H9 (cell line): Measurements from ENCODE around the gene HSFX4. TPM values are rescaled to one million over a fixed set of nuclear protein-coding genes. Genes with fewer than 3 reads are reported as not detected.

Experiments used
- DNase-seq: peaks from one replicate; pipeline ENCODE4 v3.0.0-alpha.2; 2017
- H2AFZ ChIP-seq: one replicate; pipeline ENCODE4 v1.6.1; 2013; ENCODE audit warnings: mild to moderate bottlenecking, low read length, control low read depth, moderate library complexity
- H2AK5ac ChIP-seq: 2 replicates; pipeline ENCODE4 v1.6.1; 2013; ENCODE audit warnings: low read length, control low read depth, mixed read lengths; ENCODE audit not compliant: insufficient read length
- H2BK120ac ChIP-seq: one replicate; pipeline ENCODE4 v1.6.1; 2013; ENCODE audit warnings: low read depth, mild to moderate bottlenecking, low read length, control low read depth, inconsistent platforms; ENCODE audit not compliant: poor library complexity, severe bottlenecking
- H2BK12ac ChIP-seq: 2 replicates; pipeline ENCODE4 v1.6.1; 2013; ENCODE audit warnings: low read length, control low read depth, mixed read lengths, low read depth; ENCODE audit not compliant: insufficient read length
- H2BK15ac ChIP-seq: 2 replicates; pipeline ENCODE4 v1.6.1; 2013; ENCODE audit warnings: low read depth, low read length, control low read depth
- H2BK20ac ChIP-seq: one replicate; pipeline ENCODE4 v1.6.1; 2013; ENCODE audit warnings: low read depth, mild to moderate bottlenecking, low read length, control low read depth, inconsistent platforms; ENCODE audit not compliant: poor library complexity, severe bottlenecking
- H2BK5ac ChIP-seq: 2 replicates; pipeline ENCODE4 v1.6.1; 2013; ENCODE audit warnings: low read length, control low read depth, mixed read lengths; ENCODE audit not compliant: insufficient read length
- H3K14ac ChIP-seq: 2 replicates; pipeline ENCODE4 v1.6.1; 2013; ENCODE audit warnings: low read length, control low read depth; ENCODE audit not compliant: insufficient read depth
- H3K18ac ChIP-seq: 2 replicates; pipeline ENCODE4 v1.6.1; 2013; ENCODE audit warnings: low read depth, mild to moderate bottlenecking, mixed read lengths, low read length, control low read depth; ENCODE audit not compliant: insufficient read length
- H3K23ac ChIP-seq: 2 replicates; pipeline ENCODE4 v1.6.1; 2013; ENCODE audit warnings: low read length, control low read depth, mixed read lengths, low read depth; ENCODE audit not compliant: insufficient read length
- H3K23me2 ChIP-seq: 2 replicates; pipeline ENCODE4 v1.6.1; 2013; ENCODE audit warnings: low read depth, mild to moderate bottlenecking, mixed read lengths, low read length, control low read depth; ENCODE audit not compliant: insufficient read length, poor library complexity, severe bottlenecking
- H3K27ac ChIP-seq: 2 replicates; pipeline ENCODE4 v1.5.1; 2013; ENCODE audit warnings: low read length, control low read depth, mixed read lengths, low read depth; ENCODE audit not compliant: insufficient read length
- H3K27me3 ChIP-seq: 2 replicates; pipeline ENCODE4 v1.6.1; 2013; ENCODE audit warnings: low read length, control low read depth, inconsistent platforms; ENCODE audit not compliant: insufficient read depth
- H3K4ac ChIP-seq: 2 replicates; pipeline ENCODE4 v1.6.1; 2013; ENCODE audit warnings: low read depth, mild to moderate bottlenecking, control low read depth, inconsistent platforms, low read length, moderate library complexity
- H3K4me1 ChIP-seq: 2 replicates; pipeline ENCODE4 v1.6.1; 2013; ENCODE audit warnings: low read length, control low read depth, inconsistent platforms; ENCODE audit not compliant: insufficient read depth
- H3K4me2 ChIP-seq: 2 replicates; pipeline ENCODE4 v1.6.1; 2013; ENCODE audit warnings: low read length, control low read depth, mixed read lengths; ENCODE audit not compliant: insufficient read length, insufficient read depth
- H3K56ac ChIP-seq: 2 replicates; pipeline ENCODE4 v1.6.1; 2013; ENCODE audit warnings: low read depth, mild to moderate bottlenecking, mixed read lengths, low read length, control low read depth; ENCODE audit not compliant: insufficient read length
- H3K79me1 ChIP-seq: 2 replicates; pipeline ENCODE4 v1.6.1; 2013; ENCODE audit warnings: low read depth, mild to moderate bottlenecking, moderate library complexity, low read length, control low read depth, inconsistent platforms; ENCODE audit not compliant: insufficient read depth, poor library complexity, severe bottlenecking
- H3K79me2 ChIP-seq: 2 replicates; pipeline ENCODE4 v1.6.1; 2013; ENCODE audit warnings: low read length, control low read depth, inconsistent platforms; ENCODE audit not compliant: insufficient read depth
- H3K9ac ChIP-seq: 2 replicates; pipeline ENCODE4 v1.6.1; 2013; ENCODE audit warnings: low read length, control low read depth, mixed read lengths; ENCODE audit not compliant: insufficient read length; ENCODE audit errors: extremely low read depth
- H3K9me3 ChIP-seq: one replicate; pipeline ENCODE4 v1.6.1; 2013; ENCODE audit warnings: low read depth, low read length, inconsistent platforms; ENCODE audit not compliant: control insufficient read depth
- H3T11ph ChIP-seq: one replicate; pipeline ENCODE4 v1.6.1; 2013; ENCODE audit warnings: mild to moderate bottlenecking, low read length, control low read depth, inconsistent platforms
- H4K20me1 ChIP-seq: one replicate; pipeline ENCODE4 v1.6.1; 2013; ENCODE audit not compliant: control insufficient read depth, insufficient read length, insufficient read depth
- H4K5ac ChIP-seq: 2 replicates; pipeline ENCODE4 v1.6.1; 2013; ENCODE audit warnings: low read depth, mild to moderate bottlenecking, mixed read lengths, low read length, control low read depth; ENCODE audit not compliant: insufficient read length
- H4K8ac ChIP-seq: replicated peaks from 2 replicates; pipeline ENCODE4 v1.6.1; 2013; ENCODE audit warnings: low read length, control low read depth, mixed read lengths, low read depth; ENCODE audit not compliant: insufficient read length
- H4K91ac ChIP-seq: 2 replicates; pipeline ENCODE4 v1.6.1; 2013; ENCODE audit warnings: low read depth, mild to moderate bottlenecking, moderate library complexity, mixed read lengths, low read length, control low read depth; ENCODE audit not compliant: insufficient read length
- H3K27ac Mint-ChIP-seq, 3 experiments: 2 replicates in 2 of 3; 3 replicates in 1 of 3; pipeline ENCODE4 v1.8.0; 2020 to 2021; ENCODE audit warnings: mixed read lengths in 3 of 3, mild to moderate bottlenecking in 1 of 3, moderate library complexity in 1 of 3
- H3K27me3 Mint-ChIP-seq: 2 replicates; pipeline ENCODE4 v1.8.0; 2021; ENCODE audit warnings: low read depth, mild to moderate bottlenecking, moderate library complexity, mixed read lengths
- H3K36me3 Mint-ChIP-seq, 3 experiments: 2 replicates in 2 of 3; 3 replicates in 1 of 3; pipeline ENCODE4 v1.8.0; 2020 to 2021; ENCODE audit warnings: low read depth in 3 of 3, mixed read lengths in 3 of 3; ENCODE audit not compliant: insufficient read depth in 1 of 3
- H3K4me1 Mint-ChIP-seq, 2 experiments: 2 replicates each; pipeline ENCODE4 v1.8.0; 2020; ENCODE audit warnings: mixed read lengths in 2 of 2
- H3K4me3 Mint-ChIP-seq, 2 experiments: 2 replicates in 1 of 2; 3 replicates in 1 of 2; pipeline ENCODE4 v1.8.0; 2020 to 2021; ENCODE audit warnings: mild to moderate bottlenecking in 2 of 2, mixed read lengths in 2 of 2, moderate library complexity in 1 of 2
- H3K9me3 Mint-ChIP-seq, 2 experiments: 2 replicates in 1 of 2; 3 replicates in 1 of 2; pipeline ENCODE4 v1.8.0; 2020; ENCODE audit warnings: mild to moderate bottlenecking in 2 of 2, mixed read lengths in 2 of 2, moderate library complexity in 1 of 2
- total RNA-seq: library from RNA; stranded (reverse); gene quantifications from 2 replicates; pipeline ENCODE4 v1.2.1, GENCODE V29; 2021
- TF ChIP-seq, protein P1 (sequence below): fragments of 200-600 bp; sonication (generic); conservative IDR thresholded peaks from 3 replicates; pipeline ENCODE4 v1.8.0; 2021; ENCODE audit warnings: antibody characterized with exemption, mild to moderate bottlenecking

Gene HSFX4
- total RNA-seq, 1 experiment from 2014 or later, result not detected

DNA sequence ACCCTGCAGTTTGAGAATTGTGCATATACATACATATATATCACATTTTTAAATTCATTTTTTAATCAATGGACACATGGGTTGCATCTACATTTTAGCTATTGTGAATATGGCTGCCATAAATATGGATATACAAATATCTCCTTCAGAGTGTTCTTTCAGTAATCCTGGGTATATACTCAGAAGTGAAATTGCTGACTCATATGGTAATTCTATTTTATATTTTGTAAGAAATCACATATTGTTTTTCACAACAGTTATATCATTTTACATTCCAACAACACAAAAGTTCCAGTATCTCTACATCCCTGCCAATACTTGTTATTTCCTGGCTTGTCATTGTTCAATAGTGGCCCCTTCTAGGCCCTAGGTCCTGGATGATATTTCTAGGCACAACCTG, 20.6 kb upstream of the HSFX4 start:
- TF ChIP-seq, protein P1, sequence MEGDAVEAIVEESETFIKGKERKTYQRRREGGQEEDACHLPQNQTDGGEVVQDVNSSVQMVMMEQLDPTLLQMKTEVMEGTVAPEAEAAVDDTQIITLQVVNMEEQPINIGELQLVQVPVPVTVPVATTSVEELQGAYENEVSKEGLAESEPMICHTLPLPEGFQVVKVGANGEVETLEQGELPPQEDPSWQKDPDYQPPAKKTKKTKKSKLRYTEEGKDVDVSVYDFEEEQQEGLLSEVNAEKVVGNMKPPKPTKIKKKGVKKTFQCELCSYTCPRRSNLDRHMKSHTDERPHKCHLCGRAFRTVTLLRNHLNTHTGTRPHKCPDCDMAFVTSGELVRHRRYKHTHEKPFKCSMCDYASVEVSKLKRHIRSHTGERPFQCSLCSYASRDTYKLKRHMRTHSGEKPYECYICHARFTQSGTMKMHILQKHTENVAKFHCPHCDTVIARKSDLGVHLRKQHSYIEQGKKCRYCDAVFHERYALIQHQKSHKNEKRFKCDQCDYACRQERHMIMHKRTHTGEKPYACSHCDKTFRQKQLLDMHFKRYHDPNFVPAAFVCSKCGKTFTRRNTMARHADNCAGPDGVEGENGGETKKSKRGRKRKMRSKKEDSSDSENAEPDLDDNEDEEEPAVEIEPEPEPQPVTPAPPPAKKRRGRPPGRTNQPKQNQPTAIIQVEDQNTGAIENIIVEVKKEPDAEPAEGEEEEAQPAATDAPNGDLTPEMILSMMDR, result no peak
- H3K9ac ChIP-seq, result no peak overlapping the region
- DNase-seq, result no peak

More for the DNA sequence above, 20.6 kb upstream of the HSFX4 start:
- Histone ChIP-seq H3K27me3 (no peaks in the 10 kb centered on the region), H2AFZ (no peak overlapping the region), H3K9me3 (peaks cover 27% of the 10 kb centered on the region), H2BK12ac (no peak overlapping the region), H4K5ac (no peak overlapping the region), H3K4me2 (no peak overlapping the region), H2BK15ac (no peak overlapping the region), H2BK5ac (no peak overlapping the region), H3K27ac (no peak overlapping the region), H2BK120ac (no peak overlapping the region), H3K14ac (no peak overlapping the region), H3K4ac (no peak overlapping the region), H3K56ac (no peak overlapping the region), H3K79me1 (no peaks in the 10 kb centered on the region), H4K20me1 (no peaks in the 10 kb centered on the region), H3K23ac (no peak overlapping the region), H2AK5ac (no peak overlapping the region), H3K23me2 (no peaks in the 10 kb centered on the region), H3K4me1 (no peaks in the 10 kb centered on the region; the same call in 1 of the 2 replicates), H4K8ac (no peak overlapping the region), H3K79me2 (no peaks in the 10 kb centered on the region), H3T11ph (no peak overlapping the region), H3K18ac (no peak overlapping the region), H2BK20ac (no peak overlapping the region), H4K91ac (no peak overlapping the region)
- peaks cover 1% of the 10 kb centered on the region; the same call in 1 of the 2 replicates for H3K27me3 Mint-ChIP-seq
- peaks cover 8% of the 10 kb centered on the region in 2 experiments for H3K4me1 Mint-ChIP-seq
- H3K36me3 Mint-ChIP-seq, result peaks cover 0 to 4% (median 1%) of the 10 kb centered on the region in 3 experiments; a peak in 3 of 7 replicates
- no peak overlapping the region for H3K4me3 Mint-ChIP-seq
- peaks cover 42 to 58% of the 10 kb centered on the region in 2 experiments for H3K9me3 Mint-ChIP-seq
- no peak overlapping the region for H3K27ac Mint-ChIP-seq
